GM12878 (cell line): Measurements from ENCODE around the gene G2E3. TPM values are rescaled to one million over a fixed set of nuclear protein-coding genes. Genes with fewer than 3 reads are reported as not detected.
A peak's percentile ranks its signal among the peaks of the same experiment; 100 is the strongest.

Experiments
- CREM ChIP-seq: IDR thresholded peaks from 2 replicates; pipeline ENCODE4 v1.6.1; 2014; ENCODE audit warnings: antibody characterized with exemption, low read depth
- DPF2 ChIP-seq: fragments of 450-650 bp; IDR thresholded peaks from 2 replicates; pipeline ENCODE4 v1.6.1; 2017; ENCODE audit warnings: mild to moderate bottlenecking
- GABPA ChIP-seq: IDR thresholded peaks from 2 replicates; pipeline ENCODE4 v1.6.1; 2014; ENCODE audit warnings: antibody characterized with exemption, low read depth, mild to moderate bottlenecking, inconsistent platforms
- HDGF ChIP-seq: fragments of 450-650 bp; IDR thresholded peaks from 2 replicates; pipeline ENCODE4 v1.6.1; 2016; ENCODE audit warnings: antibody characterized with exemption
- MTA2 ChIP-seq: fragments of 450-650 bp; IDR thresholded peaks from 2 replicates; pipeline ENCODE4 v1.6.1; 2016; ENCODE audit warnings: low read depth, mild to moderate bottlenecking, moderate library complexity
- MYB ChIP-seq: fragments of 150-350 bp; IDR thresholded peaks from 2 replicates; pipeline ENCODE4 v1.6.1; 2014; ENCODE audit warnings: mild to moderate bottlenecking, low read depth, low read length, borderline replicate concordance
- NR2C2 ChIP-seq: IDR thresholded peaks from 2 replicates; pipeline ENCODE4 v1.6.1; 2011; ENCODE audit warnings: borderline replicate concordance, low read depth; ENCODE audit not compliant: control insufficient read depth, insufficient read length
- PAX8 ChIP-seq: fragments of 450-650 bp; IDR thresholded peaks from 2 replicates; pipeline ENCODE4 v1.6.1; 2017; ENCODE audit warnings: mild to moderate bottlenecking, moderate library complexity
- POLR2AphosphoS5 ChIP-seq: IDR thresholded peaks from 2 replicates; pipeline ENCODE4 v1.6.1; 2011; ENCODE audit warnings: mild to moderate bottlenecking, low read length, inconsistent platforms
- RAD51 ChIP-seq: fragments of 450-650 bp; IDR thresholded peaks from 2 replicates; pipeline ENCODE4 v1.6.1; 2016; ENCODE audit warnings: moderate library complexity, mild to moderate bottlenecking, inconsistent platforms
- RUNX3 ChIP-seq: IDR thresholded peaks from 2 replicates; pipeline ENCODE4 v1.6.1; 2012; ENCODE audit warnings: low read length, inconsistent platforms
- YY1 ChIP-seq: IDR thresholded peaks from 2 replicates; pipeline ENCODE4 v1.6.1; 2011; ENCODE audit warnings: low read depth, mild to moderate bottlenecking, low read length
- ZNF207 ChIP-seq: fragments of 450-650 bp; IDR thresholded peaks from 2 replicates; pipeline ENCODE4 v1.6.1; 2014; ENCODE audit warnings: antibody characterized with exemption, mild to moderate bottlenecking, borderline replicate concordance
- ZNF24 ChIP-seq: fragments of 450-650 bp; IDR thresholded peaks from 2 replicates; pipeline ENCODE4 v1.6.1; 2017; ENCODE audit warnings: antibody characterized with exemption, mild to moderate bottlenecking
- polyA plus RNA-seq, 11 experiments: library from polyadenylated mRNA; depleted of rRNA in 4 of 11; unstranded in 6 of 11; stranded (reverse) in 5 of 11; fragments of >200 nt; fragmentation: Nextera tagmentation in 4 of 11; fragmentation: Illumina TruSeq in 1 of 11; extraction: Ambion mirVana in 4 of 11; extraction: Trizol in 1 of 11; gene quantifications; 1 replicate in 1 of 11; 2 replicates in 10 of 11; pipeline versions ENCODE4 v1.2.1 to v1.2.3, GENCODE V29; 2011 to 2016; ENCODE audit warnings: inconsistent platforms in 2 of 11, missing spikeins in 2 of 11, low read depth in 1 of 11
- total RNA-seq, 4 experiments: library from RNA; depleted of rRNA in 3 of 4; stranded (reverse); fragments of >200 nt in 3 of 4; fragmentation: Illumina TruSeq in 1 of 4; extraction: Trizol in 1 of 4; gene quantifications; 2 replicates each; pipeline versions ENCODE4 v1.2.1 to v1.2.3, GENCODE V29; 2013 to 2021
- TF ChIP-seq, protein P1 (sequence below): IDR thresholded peaks from 2 replicates; pipeline ENCODE4 v1.6.1; 2011; ENCODE audit warnings: borderline replicate concordance, low read depth, mild to moderate bottlenecking, moderate library complexity, mixed read lengths, low read length; ENCODE audit not compliant: insufficient read depth; ENCODE audit errors: extremely low read length

Gene G2E3
- total and polyA plus RNA-seq, 10 of the 15 experiments (the other 5 are each of a cell fraction or from before 2014, with no cell fraction given) = 10.0 to 38.0 (median 21.1) TPM

DNA sequence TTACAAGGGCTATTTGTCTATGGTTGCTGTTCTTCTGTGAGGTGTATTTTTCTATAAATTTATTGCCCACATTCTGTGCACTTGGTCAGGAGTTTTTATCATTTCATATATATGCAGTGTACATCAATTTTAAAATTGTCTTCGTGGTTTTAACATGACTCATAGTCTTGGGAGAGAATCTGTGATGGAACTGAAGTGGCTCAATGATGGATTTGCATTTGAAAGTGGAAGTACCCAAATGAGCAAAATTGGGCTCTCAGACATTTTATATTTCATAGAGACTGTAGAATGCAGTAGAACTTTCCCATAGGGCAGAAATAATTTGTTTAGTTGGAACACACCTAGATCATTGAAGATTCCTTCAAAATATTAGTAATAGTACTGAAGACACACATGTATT, 61.2 kb downstream of the G2E3 start (continued):
- TF ChIP-seq, protein P1, sequence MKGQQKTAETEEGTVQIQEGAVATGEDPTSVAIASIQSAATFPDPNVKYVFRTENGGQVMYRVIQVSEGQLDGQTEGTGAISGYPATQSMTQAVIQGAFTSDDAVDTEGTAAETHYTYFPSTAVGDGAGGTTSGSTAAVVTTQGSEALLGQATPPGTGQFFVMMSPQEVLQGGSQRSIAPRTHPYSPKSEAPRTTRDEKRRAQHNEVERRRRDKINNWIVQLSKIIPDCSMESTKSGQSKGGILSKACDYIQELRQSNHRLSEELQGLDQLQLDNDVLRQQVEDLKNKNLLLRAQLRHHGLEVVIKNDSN = no peak
- TF ChIP-seq YY1 (0 out of 2 replicates have a peak, but pooled peaks have one; percentile 20), DPF2 (no peak), MTA2 (0 out of 2 replicates have a peak, but pooled peaks have one; percentile 63), HDGF (no peak), RUNX3 (peak; percentile 78), ZNF24 (no peak), MYB (no peak), PAX8 (no peak), RAD51 (no peak), CREM (peak; percentile 26; the same call in 1 of the 2 replicates), NR2C2 (no peak), GABPA (0 out of 2 replicates have a peak, but pooled peaks have one; percentile 12), ZNF207 (no peak), POLR2AphosphoS5 (no peak)
